Stimulated activated CD8-positive, alpha-beta memory T cell treated with anti-CD3 and anti-CD28 coated beads, Interleukin-15, amount 100 ng/mL, for 48 hours (primary cell): ENCODE data around the gene DUSP1.

ENCODE experiments used
- DNase-seq, 2 donors: peaks; one replicate each; pipeline ENCODE4 v3.0.0-alpha.2; 2020; ENCODE audit warnings: low read depth in 2 of 2

Gene DUSP1

DNA sequence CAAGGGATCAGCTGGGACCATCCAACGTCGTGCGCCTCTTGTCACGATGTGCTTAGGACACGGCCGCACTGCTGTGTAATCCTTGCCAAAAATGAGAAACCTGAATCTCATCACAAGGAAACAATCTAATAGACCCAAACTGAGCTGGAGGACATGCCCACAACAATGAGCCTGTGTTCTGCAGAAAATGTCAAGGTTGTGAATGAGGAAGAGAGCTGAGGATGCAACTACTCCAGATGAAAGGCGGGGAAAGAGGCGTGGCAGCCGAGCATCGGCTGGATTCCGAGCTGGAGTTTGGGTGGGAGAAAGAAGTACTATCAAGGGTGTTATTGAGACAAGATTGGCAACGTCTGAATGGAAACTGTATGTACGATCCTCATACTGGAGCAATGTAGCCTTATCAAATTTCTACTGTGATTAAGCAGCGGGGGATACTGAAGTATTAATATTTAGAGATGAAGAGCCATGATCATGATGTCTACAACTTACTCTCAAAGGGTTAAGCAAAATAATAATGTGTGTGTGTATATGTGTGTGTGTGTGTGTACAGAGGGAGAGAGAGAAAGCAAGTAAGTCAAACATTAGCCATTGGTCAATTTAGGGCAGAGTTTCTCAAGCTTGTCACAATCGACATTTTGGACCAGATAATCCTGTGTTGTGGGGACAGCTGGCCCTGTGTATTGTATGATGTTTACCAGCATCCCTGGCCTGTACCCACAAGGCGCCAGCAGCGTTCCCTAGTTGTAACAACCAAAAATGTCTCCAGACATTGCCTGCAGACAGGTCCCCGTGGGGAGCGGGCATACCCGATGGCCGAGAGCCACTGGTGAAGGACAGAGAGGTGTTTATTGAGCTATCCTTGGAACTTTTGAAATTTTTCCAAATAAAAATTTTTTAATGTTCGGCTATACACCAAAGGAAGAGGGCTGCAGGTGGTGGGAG lies 46.5 kb downstream of the DUSP1 start:
- DNase-seq: no peak

DNA sequence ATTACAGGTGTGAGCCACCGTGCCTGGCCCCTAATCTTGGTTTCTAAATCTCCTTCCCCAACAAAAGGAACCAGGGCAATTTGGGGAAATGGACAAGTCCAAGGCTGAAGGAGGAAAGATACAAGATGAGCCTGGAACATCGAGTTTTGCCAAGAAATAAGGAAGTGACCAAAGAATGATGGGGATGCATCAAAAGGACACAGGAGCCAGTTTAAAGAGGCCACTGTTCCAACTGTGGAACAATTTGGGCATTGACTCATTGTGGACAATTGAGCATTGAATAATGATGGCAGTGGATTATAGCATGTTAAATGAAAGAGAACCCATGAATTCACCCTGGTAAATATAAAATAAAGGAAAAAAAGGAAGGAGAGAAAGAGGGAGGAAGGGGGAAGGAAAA lies 47.5 kb downstream of the DUSP1 start:
- no peak for DNase-seq

DNA sequence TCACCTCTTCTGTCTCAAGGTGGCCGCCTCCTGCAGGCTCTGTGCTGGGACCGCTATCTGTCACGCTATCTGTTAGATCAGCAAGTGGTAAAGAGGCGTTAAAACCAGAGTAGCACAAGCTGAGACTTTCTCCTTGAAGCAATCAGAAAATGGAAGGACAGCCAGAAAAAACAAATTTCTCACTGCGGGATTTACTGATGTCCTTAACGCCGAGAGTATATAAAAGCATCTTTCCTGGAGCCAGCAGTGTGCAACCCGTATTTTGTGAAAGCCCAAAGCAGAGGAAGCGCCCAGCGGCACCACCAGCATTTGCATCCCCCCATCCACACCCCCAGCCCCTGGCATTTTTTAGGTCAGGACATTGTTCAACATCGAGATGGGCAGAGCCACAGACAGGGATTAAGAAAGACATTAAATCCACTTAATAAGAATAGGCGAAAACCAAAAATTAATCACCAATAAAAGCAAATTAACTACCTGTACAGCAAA lies 48.6 kb downstream of the DUSP1 start:
- DNase-seq: no peak

DNA sequence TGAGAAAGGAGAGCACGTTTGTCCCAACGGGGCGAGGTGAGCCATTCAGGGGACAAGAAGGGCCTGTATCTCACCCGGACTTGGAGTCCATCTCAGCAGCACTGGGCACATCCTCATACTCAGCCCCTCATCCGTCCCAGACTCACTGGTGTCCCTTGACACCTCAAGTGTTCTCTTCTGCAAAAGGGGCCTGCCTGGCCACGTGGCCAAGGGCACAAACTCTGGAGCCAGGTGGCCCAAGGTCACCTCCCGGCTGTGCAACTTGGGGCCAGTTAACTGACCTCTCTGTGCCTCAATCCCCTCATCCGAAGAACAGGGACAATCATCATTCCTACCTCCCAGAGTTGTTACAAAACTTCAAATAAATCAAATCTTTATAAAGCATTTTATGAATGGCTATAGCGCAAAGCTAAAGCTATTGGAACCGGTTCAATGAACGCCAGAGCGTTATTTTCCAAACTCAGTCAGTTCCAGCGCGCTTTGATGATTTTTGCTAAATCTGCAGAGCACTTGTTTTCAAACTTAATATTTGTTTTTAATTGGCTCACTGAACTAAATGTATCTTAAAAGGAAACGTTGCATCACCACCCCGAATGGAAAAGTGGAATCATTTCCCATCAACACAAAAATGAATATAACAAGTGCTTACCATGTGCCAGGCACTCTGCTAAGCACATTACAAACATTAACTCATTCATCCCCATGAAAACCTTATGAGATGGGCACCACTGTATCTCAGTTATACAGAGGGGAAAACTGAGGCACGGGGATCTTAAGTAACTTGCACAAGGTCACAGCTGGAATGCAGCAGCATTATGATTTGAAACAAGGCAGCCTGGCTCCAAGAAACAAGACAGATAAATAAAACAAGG lies 49.3 kb downstream of the DUSP1 start:
- no peak for DNase-seq

DNA sequence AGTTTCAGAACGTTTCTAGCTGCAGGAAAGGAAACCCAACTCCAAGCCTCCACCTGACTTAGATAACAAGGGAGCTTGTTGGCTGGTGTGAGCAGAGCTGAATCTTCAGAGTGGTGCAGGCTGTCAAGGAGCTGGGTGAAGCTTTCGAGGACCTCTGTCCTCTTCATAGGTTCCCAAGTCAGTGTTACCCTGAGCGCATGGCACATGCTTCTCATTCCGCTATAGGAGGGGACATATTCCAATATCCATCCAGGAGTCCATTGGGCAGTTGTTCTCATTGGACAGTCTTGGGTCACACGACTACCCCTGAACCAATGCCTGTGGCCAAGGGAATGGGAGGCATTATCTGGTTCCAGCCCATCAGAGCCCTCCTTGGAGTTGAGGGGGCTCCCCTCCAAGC lies 50.3 kb downstream of the DUSP1 start:
- no peak for DNase-seq

DNA sequence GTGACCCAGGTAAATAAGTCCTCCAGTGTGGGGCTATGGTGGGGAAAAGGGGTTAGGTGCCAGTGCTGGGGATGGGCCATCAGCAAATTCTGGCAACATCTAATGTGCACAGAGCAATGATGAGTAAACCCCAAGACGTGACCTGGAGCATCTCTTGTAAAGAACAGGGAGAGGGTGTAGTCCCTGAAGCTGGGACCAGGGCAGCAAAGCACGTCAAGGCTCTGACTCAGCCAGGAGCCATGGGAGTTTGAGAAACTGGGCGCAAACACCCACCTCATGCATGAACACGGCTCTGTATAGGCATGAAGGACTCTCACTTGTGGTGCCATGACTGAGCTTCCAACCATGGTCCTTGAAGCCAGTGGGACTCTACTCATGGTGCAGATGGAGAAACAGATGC lies 51.8 kb downstream of the DUSP1 start:
- no peak for DNase-seq

DNA sequence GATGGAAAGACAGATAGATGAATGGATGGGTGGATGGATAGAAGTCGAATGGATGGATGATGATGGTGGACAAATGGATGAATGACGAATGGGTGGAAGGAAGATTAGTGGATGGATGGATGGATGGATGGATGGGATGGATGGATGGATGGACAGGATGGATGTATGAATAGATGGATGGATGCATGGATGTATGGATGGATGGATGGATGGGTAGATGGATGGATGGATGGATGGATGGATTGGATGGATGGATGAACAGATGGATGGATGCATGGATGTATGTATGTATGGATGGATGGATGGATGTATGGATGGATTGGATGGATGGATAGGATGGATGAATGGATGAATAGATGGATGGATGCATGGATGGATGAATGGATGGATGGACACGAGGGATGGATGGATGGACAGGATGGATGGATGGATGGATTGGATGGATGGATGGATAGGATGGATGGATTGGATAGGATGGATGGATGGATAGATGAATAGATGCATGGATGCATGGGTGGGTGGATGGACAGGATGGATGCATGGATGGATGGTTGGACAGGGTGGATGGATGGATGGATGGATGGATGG lies 52.4 kb downstream of the DUSP1 start:
- no peak for DNase-seq
